ENCODE data around the gene GTF2H4.
"Not testable (repeated sequence)": the region's sequence is repeated elsewhere in the genome, so short reads cannot be mapped to it uniquely, and the experiment has no call there.

The GTF2H4 gene

GRCh38 chr6:30907758-30908591 is at the start of gene GTF2H4:
GTF2H4 (plus strand) TSS chr6:30908207.
- DNase-seq = peak; percentile 99

GRCh38 chr6:30859726-30860125 is 48.3 kb upstream of the GTF2H4 start:
- DNase-seq = not testable (repeated sequence)

GRCh38 chr6:30861257-30862048 is 46.6 kb upstream of the GTF2H4 start:
- DNase-seq = no peak

- DNase-seq = no peak
Measured at GRCh38 chr6:30862156-30862875, 45.7 kb upstream of the GTF2H4 start.

GRCh38 chr6:30864325-30864724 is 43.7 kb upstream of the GTF2H4 start:
- no peak for DNase-seq

- not testable (repeated sequence) for DNase-seq
Measured at GRCh38 chr6:30869241-30869749, 38.7 kb upstream of the GTF2H4 start.

- DNase-seq = no peak
Measured at GRCh38 chr6:30870546-30870945, 37.5 kb upstream of the GTF2H4 start.

GRCh38 chr6:30871592-30872183 is 36.3 kb upstream of the GTF2H4 start:
- no peak for DNase-seq

GRCh38 chr6:30873137-30873640 is 34.8 kb upstream of the GTF2H4 start:
- DNase-seq = no peak

- DNase-seq = not testable (repeated sequence)
Measured at GRCh38 chr6:30873795-30874194, 34.2 kb upstream of the GTF2H4 start.

- no peak for DNase-seq
Measured at GRCh38 chr6:30875244-30876038, 32.6 kb upstream of the GTF2H4 start.

GRCh38 chr6:30876039-30876730 is 31.8 kb upstream of the GTF2H4 start:
- peak; percentile 50 for DNase-seq

- DNase-seq = peak; percentile 91
Measured at GRCh38 chr6:30877419-30878262, 30.4 kb upstream of the GTF2H4 start.

- DNase-seq = no peak
Measured at GRCh38 chr6:30879684-30880427, 28.2 kb upstream of the GTF2H4 start.

- peak; percentile 77 for DNase-seq
Measured at GRCh38 chr6:30880698-30881252, 27.2 kb upstream of the GTF2H4 start.

- peak; percentile 63 for DNase-seq
Measured at GRCh38 chr6:30881392-30882203, 26.4 kb upstream of the GTF2H4 start.

GRCh38 chr6:30882204-30882758 is 25.7 kb upstream of the GTF2H4 start:
- DNase-seq = peak; percentile 51
